H1 (cell line): ENCODE results near the gene CBX2. TPM values are rescaled to one million over a fixed set of nuclear protein-coding genes. Genes with fewer than 3 reads are reported as not detected.

Experiments
- KDM4A ChIP-seq: IDR thresholded peaks from one replicate; pipeline ENCODE4 v1.7.1; 2012; ENCODE audit warnings: low read depth, mild to moderate bottlenecking, moderate library complexity, low read length, inconsistent platforms; ENCODE audit not compliant: severe bottlenecking
- polyA plus RNA-seq, 7 experiments: library from polyadenylated mRNA; depleted of rRNA in 3 of 7; stranded (reverse) in 5 of 7; unstranded in 2 of 7; fragments of >200 nt in 5 of 7; fragments of 200-250 nt in 2 of 7; gene quantifications; 1 replicate in 5 of 7; 2 replicates in 1 of 7; 4 replicates in 1 of 7; pipeline versions ENCODE4 v1.2.1 to v1.2.3, GENCODE V29; 2011 to 2013; ENCODE audit warnings: missing spikeins in 2 of 7, mixed read lengths in 2 of 7
- total RNA-seq: library from RNA; stranded (reverse); fragmentation: NEBNext Ultra II Directional; extraction: Animal tissue kit (Norgen Biotek cat#: 25700); gene quantifications from 2 replicates; pipeline ENCODE4 v1.2.1, GENCODE V29; 2021

Gene CBX2
- total and polyA plus RNA-seq, 2 of the 8 experiments (the other 6 are each of a cell fraction or from before 2014, with no cell fraction given), result 64.3 to 83.9 TPM

DNA sequence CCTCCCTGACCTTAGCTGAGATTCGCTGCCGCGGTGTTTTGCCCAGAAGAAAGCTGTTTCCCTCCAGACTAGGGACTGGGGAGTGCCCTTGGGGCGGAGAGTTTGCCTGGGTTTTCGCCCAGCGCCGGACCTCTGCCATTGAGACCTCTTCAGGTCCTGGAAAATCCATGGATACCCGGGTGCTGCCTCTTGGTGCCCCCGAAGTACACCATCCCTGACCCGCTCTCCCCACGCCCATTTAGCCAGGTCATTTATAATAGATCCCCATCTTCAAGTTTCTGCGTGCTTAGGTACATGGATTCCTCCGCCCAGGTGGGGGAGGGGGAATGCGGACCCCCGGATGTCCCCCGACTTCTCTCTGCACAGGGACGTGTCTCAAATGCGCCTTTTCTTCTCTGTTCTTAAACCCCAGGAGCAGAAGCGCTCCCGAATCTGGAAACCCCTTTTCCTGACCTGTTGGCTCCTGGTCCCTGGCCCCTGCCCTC, 34.0 kb downstream of the CBX2 start (continued):
- TF ChIP-seq KDM4A, result peak; percentile 8
